ENCODE results near the gene B3GLCT. TPM values are rescaled to one million over a fixed set of nuclear protein-coding genes. Genes with fewer than 3 reads are reported as not detected.

Gene B3GLCT
- polyA plus RNA-seq, 1 of the 3 experiments (the other 2 are of a cell fraction): 2.4 TPM

DNA sequence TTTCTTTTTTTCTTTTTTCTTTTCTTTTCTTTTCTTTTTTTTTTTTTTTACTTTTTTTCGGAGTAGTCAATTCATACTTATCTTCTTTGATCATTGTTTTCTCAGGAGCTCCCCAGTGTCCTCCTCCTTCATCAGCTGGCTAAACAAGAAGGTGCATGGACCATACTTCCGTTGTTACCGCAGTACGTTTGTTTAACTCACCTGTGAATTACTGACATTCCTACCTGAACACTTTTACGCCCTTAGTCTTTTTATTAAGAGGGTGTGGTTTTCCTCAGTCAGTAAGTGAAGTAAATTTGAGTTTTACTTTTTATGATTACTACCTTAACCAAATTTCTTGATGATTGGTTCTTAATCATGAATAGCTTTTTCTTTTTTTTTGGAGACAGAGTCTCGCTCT, 47.1 kb downstream of the B3GLCT start (continued):
- TF ChIP-seq GATA2 (CRISPR knock-in tag; IDR thresholded peaks at IDR 0.05): no peak
- no peak for TF ChIP-seq SMC3 (IDR thresholded peaks at IDR 0.05; ENCODE audit: low read depth, low read length)

- POLR2A ChIA-PET: no interaction called here
- Histone ChIP-seq H3K79me2 (ENCODE audit: insufficient read depth) (no peaks in the 10 kb centered on the region), H3K4me3 (ENCODE audit: low read depth in 2 of 2, low read length in 1 of 2) (no peak overlapping the region), H3K9me3 (no peaks in the 10 kb centered on the region), H3K4me2 (no peak overlapping the region), H3K36me3 (replicated peaks in 1 of 2; ENCODE audit: control insufficient read depth in 1 of 2, insufficient read depth in 2 of 2, low read length in 1 of 2) (peaks cover 0 to 4% of the 10 kb centered on the region in 2 experiments), H3K9ac (no peak overlapping the region), H2AFZ (ENCODE audit: low read depth) (no peak overlapping the region), H3F3A (replicated peaks; ENCODE audit: insufficient read depth) (no peaks in the 10 kb centered on the region), H3K9me2 (no peaks in the 10 kb centered on the region), H4K20me1 (ENCODE audit: insufficient read depth) (no peaks in the 10 kb centered on the region), H3K27me3 (ENCODE audit: insufficient read depth) (no peaks in the 10 kb centered on the region), H3K27ac (ENCODE audit: low read depth in 2 of 2, low read length in 1 of 2) (peak overlapping the region in 1 of 2 experiments; percentile 17; a peak in 2 of 4 replicates), H3K4me1 (ENCODE audit: control insufficient read depth in 1 of 2, insufficient read depth in 2 of 2, low read depth in 1 of 2, low read length in 1 of 2) (peaks cover 0 to 3% of the 10 kb centered on the region in 2 experiments; a peak in 2 of 4 replicates)
- DNase-seq: no peak
- WGBS (ENCODE audit: low lambda C conversion rate): 79% methylated on average over 3 of the region's 3 CpGs
- TF ChIP-seq, protein P1, sequence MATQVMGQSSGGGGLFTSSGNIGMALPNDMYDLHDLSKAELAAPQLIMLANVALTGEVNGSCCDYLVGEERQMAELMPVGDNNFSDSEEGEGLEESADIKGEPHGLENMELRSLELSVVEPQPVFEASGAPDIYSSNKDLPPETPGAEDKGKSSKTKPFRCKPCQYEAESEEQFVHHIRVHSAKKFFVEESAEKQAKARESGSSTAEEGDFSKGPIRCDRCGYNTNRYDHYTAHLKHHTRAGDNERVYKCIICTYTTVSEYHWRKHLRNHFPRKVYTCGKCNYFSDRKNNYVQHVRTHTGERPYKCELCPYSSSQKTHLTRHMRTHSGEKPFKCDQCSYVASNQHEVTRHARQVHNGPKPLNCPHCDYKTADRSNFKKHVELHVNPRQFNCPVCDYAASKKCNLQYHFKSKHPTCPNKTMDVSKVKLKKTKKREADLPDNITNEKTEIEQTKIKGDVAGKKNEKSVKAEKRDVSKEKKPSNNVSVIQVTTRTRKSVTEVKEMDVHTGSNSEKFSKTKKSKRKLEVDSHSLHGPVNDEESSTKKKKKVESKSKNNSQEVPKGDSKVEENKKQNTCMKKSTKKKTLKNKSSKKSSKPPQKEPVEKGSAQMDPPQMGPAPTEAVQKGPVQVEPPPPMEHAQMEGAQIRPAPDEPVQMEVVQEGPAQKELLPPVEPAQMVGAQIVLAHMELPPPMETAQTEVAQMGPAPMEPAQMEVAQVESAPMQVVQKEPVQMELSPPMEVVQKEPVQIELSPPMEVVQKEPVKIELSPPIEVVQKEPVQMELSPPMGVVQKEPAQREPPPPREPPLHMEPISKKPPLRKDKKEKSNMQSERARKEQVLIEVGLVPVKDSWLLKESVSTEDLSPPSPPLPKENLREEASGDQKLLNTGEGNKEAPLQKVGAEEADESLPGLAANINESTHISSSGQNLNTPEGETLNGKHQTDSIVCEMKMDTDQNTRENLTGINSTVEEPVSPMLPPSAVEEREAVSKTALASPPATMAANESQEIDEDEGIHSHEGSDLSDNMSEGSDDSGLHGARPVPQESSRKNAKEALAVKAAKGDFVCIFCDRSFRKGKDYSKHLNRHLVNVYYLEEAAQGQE (IDR thresholded peaks at IDR 0.05; ENCODE audit: low read depth, low read length): no peak
- TF ChIP-seq, protein P2, sequence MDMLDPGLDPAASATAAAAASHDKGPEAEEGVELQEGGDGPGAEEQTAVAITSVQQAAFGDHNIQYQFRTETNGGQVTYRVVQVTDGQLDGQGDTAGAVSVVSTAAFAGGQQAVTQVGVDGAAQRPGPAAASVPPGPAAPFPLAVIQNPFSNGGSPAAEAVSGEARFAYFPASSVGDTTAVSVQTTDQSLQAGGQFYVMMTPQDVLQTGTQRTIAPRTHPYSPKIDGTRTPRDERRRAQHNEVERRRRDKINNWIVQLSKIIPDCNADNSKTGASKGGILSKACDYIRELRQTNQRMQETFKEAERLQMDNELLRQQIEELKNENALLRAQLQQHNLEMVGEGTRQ (IDR thresholded peaks at IDR 0.05; ENCODE audit: borderline replicate concordance, low read depth, low read length): no peak
- CTCF ChIA-PET: interaction anchor here (0.6 to 26.3 kb wide), 4 partner anchors 12 to 580 kb away, joined by 3 to 383 read pairs (median 20); no protein-coding TSS in a partner anchor
Measured at GRCh38 chr13:31248361-31248760, 48.6 kb downstream of the B3GLCT start.

DNA sequence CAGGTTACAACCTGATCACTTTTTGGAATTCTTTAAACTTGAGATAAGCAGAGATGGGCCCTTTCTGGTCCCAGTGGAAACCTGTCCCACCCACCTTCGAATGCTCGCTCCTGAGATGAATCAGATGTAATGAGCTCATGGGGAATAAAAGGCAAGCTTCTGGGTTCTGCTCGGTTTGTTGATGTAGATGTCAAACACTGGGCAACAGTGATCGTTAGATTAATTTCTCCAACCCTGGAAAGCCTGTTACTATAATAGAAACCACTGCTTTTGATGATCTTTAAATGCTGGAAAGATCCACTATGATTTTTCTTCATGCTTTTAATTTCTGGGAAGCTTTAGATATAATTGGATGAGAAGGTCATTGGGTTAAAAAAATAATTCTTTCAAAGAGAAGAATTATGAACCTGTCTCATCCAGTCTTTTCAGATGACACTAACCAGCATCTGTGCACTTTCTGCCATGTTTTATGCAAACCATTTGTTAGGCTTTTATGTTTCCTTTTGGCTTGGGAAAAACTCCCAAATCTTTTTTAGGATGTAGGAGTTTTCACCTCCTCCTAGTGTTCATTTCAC, 49.3 kb downstream of the B3GLCT start:
- H3K27me3 ChIP-seq (ENCODE audit: insufficient read depth): no peaks in the 10 kb centered on the region
- no peaks in the 10 kb centered on the region for H3K9me2 ChIP-seq
- peaks cover 0 to 4% of the 10 kb centered on the region in 2 experiments for H3K36me3 ChIP-seq (replicated peaks in 1 of 2; ENCODE audit: control insufficient read depth in 1 of 2, insufficient read depth in 2 of 2, low read length in 1 of 2)
- WGBS (ENCODE audit: low lambda C conversion rate): 50% methylated on average over 4 of the region's 4 CpGs
- ChIA-PET CTCF (interaction anchor here (0.9 to 26.3 kb wide), 4 partner anchors 13 to 548 kb away, joined by 3 to 383 read pairs (median 20); no protein-coding TSS in a partner anchor), POLR2A (no interaction called here)
- no peaks in the 10 kb centered on the region for H4K20me1 ChIP-seq (ENCODE audit: insufficient read depth)
- no peak overlapping the region for H3K4me3 ChIP-seq (ENCODE audit: low read depth in 2 of 2, low read length in 1 of 2)
- H3K9me3 ChIP-seq: no peaks in the 10 kb centered on the region
- no peaks in the 10 kb centered on the region for H3F3A ChIP-seq (replicated peaks; ENCODE audit: insufficient read depth)
- H3K4me1 ChIP-seq (ENCODE audit: control insufficient read depth in 1 of 2, insufficient read depth in 2 of 2, low read depth in 1 of 2, low read length in 1 of 2): peaks cover 0 to 3% of the 10 kb centered on the region in 2 experiments; a peak in 1 of 4 replicates
- H3K79me2 ChIP-seq (ENCODE audit: insufficient read depth): no peaks in the 10 kb centered on the region
- H3K27ac ChIP-seq (ENCODE audit: low read depth in 2 of 2, low read length in 1 of 2): peak overlapping the region; percentile 17 to 18; a peak in 2 of 4 replicates
- H3K9ac ChIP-seq: no peak overlapping the region
- no peak overlapping the region for H2AFZ ChIP-seq (ENCODE audit: low read depth)
- no peak for DNase-seq
- no peak overlapping the region for H3K4me2 ChIP-seq
- TF ChIP-seq, protein P3, sequence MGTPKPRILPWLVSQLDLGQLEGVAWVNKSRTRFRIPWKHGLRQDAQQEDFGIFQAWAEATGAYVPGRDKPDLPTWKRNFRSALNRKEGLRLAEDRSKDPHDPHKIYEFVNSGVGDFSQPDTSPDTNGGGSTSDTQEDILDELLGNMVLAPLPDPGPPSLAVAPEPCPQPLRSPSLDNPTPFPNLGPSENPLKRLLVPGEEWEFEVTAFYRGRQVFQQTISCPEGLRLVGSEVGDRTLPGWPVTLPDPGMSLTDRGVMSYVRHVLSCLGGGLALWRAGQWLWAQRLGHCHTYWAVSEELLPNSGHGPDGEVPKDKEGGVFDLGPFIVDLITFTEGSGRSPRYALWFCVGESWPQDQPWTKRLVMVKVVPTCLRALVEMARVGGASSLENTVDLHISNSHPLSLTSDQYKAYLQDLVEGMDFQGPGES (IDR thresholded peaks at IDR 0.05; ENCODE audit: low read depth, low read length): no peak
- TF ChIP-seq MEF2A (IDR thresholded peaks at IDR 0.05; ENCODE audit: borderline replicate concordance, low read depth): no peak
- TF ChIP-seq GATA2 (CRISPR knock-in tag; IDR thresholded peaks at IDR 0.05): no peak
- TF ChIP-seq, protein P2 (IDR thresholded peaks at IDR 0.05; ENCODE audit: borderline replicate concordance, low read depth, low read length): no peak
- TF ChIP-seq SIN3A (IDR thresholded peaks at IDR 0.05; ENCODE audit: borderline replicate concordance, low read depth, low read length): no peak
- TF ChIP-seq ELF1 (IDR thresholded peaks at IDR 0.05): no peak
- TF ChIP-seq TAF1 (IDR thresholded peaks at IDR 0.05; ENCODE audit: borderline replicate concordance, low read depth, low read length): no peak
- no peak for TF ChIP-seq TEAD4 (IDR thresholded peaks at IDR 0.05; ENCODE audit: borderline replicate concordance, insufficient read depth)
- no peak for TF ChIP-seq FOXM1 (IDR thresholded peaks at IDR 0.05; ENCODE audit: low read depth)
- peak; percentile 24; the same call in 1 of the 2 replicates for TF ChIP-seq PBX3 (IDR thresholded peaks at IDR 0.05)
- no peak for TF ChIP-seq NFIC (IDR thresholded peaks at IDR 0.05; ENCODE audit: borderline replicate concordance)
- TF ChIP-seq TCF12 (IDR thresholded peaks at IDR 0.05): peak; percentile 39
- TF ChIP-seq MXI1 (IDR thresholded peaks at IDR 0.05; ENCODE audit: low read depth, low read length): no peak
